ENCODE data around the gene NDUFB8. TPM values are rescaled to one million over a fixed set of nuclear protein-coding genes. Genes with fewer than 3 reads are reported as not detected.

Gene NDUFB8
- total and polyA plus RNA-seq, 5 donors from 2014 or later = 183 to 714 (median 619) TPM

- Mint-ChIP-seq H3K27ac (peak overlapping the region in 1 of 3 donors; percentile 60), H3K36me3 (peaks cover 44% of the 10 kb centered on the region)
These were observed 43.7 kb downstream of the NDUFB8 start for GRCh38 chr10:100485801-100486495.

DNA sequence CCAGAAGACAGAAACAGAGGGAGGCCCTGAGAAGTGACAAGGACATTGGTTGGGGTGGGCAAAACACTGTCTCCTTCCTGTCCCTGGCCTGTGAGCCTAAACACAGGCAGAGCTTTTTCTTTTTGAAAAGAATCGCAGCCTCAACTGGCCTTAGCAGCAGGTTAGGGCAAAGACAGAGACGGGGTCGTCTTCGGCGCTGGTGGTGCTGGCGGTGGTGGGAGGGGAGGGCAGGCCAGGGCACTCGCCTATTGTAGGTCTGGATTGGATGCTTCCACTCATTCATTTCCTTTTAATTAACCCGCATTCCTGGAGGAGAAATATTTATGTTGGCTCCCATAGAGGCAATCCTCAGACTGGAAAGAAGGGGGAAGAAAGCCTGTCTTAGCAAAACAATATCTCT lies 44.3 kb downstream of the NDUFB8 start:
- DNase-seq = no peak
- Histone ChIP-seq H3K36me3 (ENCODE audit: control insufficient read depth, insufficient read depth, low read length) (peaks cover 40% of the 10 kb centered on the region), H3K27ac (ENCODE audit: insufficient read depth, low read length, poor library complexity, severe bottlenecking) (no peak overlapping the region), H3K27me3 (ENCODE audit: control insufficient read depth, insufficient read depth, low read length) (peaks cover 6% of the 10 kb centered on the region), H3K4me1 (ENCODE audit: control insufficient read depth, insufficient read depth, low read length, poor library complexity, severe bottlenecking) (peaks cover 19% of the 10 kb centered on the region), H3K4me3 (ENCODE audit: low read depth, low read length) (no peak overlapping the region), H3K9me3 (ENCODE audit: control insufficient read depth in 2 of 2, low read length in 2 of 2) (no peaks in the 10 kb centered on the region)
- Mint-ChIP-seq H3K36me3 (peaks cover 39% of the 10 kb centered on the region), H3K9me3 (peaks cover 0 to 1% (median 0%) of the 10 kb centered on the region in 7 donors), H3K27me3 (peaks cover 14% of the 10 kb centered on the region), H3K4me3 (peak overlapping the region in 1 of 4 donors; percentile 58), H3K27ac (peak overlapping the region in 2 of 3 donors; percentile 20 to 60), H3K4me1 (peaks cover 0 to 25% (median 8%) of the 10 kb centered on the region in 4 donors)
- no peak for ATAC-seq (ENCODE audit: low read depth in 2 of 2)

More at GRCh38 chr10:100485801-100486495, 43.7 kb downstream of the NDUFB8 start:
- H3K9me3 ChIP-seq (ENCODE audit: control insufficient read depth in 2 of 2, low read length in 2 of 2) = no peaks in the 10 kb centered on the region
- DNase-seq = no peak
- ATAC-seq (ENCODE audit: low read depth in 2 of 2) = no peak
- Mint-ChIP-seq H3K9me3 (peaks cover 0 to 1% (median 0%) of the 10 kb centered on the region in 7 donors), H3K4me3 (peak overlapping the region in 1 of 4 donors; percentile 58), H3K27me3 (peaks cover 9% of the 10 kb centered on the region), H3K4me1 (peaks cover 0 to 25% (median 8%) of the 10 kb centered on the region in 4 donors)
- H3K4me1 ChIP-seq (ENCODE audit: control insufficient read depth, insufficient read depth, low read length, poor library complexity, severe bottlenecking) = peaks cover 19% of the 10 kb centered on the region
- H3K27me3 ChIP-seq (ENCODE audit: control insufficient read depth, insufficient read depth, low read length) = peaks cover 2% of the 10 kb centered on the region
- peaks cover 44% of the 10 kb centered on the region for H3K36me3 ChIP-seq (ENCODE audit: control insufficient read depth, insufficient read depth, low read length)
- no peak overlapping the region for H3K27ac ChIP-seq (ENCODE audit: insufficient read depth, low read length, poor library complexity, severe bottlenecking)
- H3K4me3 ChIP-seq (ENCODE audit: low read depth, low read length) = no peak overlapping the region

DNA sequence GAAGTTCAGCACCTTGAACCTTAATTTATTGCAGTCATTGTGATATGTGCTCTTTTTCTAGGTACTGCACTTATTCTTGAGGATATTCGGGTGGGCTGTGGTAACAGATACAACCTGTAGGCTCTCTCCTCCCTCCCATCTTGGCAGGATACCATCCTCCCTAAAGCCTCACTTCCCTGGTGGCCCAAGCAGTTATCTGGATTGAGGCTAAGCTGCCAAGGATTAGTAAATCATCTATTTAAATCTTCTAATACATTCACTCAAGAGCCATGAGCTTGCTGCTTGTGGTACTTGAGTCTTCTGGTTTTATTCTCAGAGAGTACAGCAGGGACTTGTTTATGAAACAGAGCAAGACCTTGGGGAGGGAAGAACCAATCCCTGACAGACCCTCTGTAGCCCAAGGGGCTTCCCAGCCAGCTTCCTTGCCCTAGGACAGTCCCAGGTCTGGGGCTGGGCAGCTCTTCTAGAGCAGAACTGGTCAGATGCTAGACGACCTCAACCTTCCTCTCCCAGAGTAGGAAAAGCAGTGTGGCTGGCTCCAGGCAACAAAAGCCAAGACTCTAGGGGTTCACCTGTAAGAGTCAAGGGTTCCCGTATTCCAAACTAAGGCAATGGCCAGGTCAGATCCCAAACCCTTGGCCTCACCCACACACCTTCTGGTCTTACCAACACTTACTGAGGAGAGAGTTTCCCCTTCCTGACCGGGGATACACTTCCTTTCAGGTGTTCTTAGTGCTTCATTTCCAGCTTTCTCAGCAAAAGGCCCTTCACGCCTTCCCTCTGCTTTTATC lies 45.6 kb downstream of the NDUFB8 start:
- Histone ChIP-seq H3K36me3 (ENCODE audit: control insufficient read depth, insufficient read depth, low read length) (peaks cover 28% of the 10 kb centered on the region), H3K4me3 (ENCODE audit: low read depth, low read length) (no peak overlapping the region), H3K27ac (ENCODE audit: insufficient read depth, low read length, poor library complexity, severe bottlenecking) (no peak overlapping the region), H3K27me3 (ENCODE audit: control insufficient read depth, insufficient read depth, low read length) (peaks cover 16% of the 10 kb centered on the region), H3K9me3 (ENCODE audit: control insufficient read depth in 2 of 2, low read length in 2 of 2) (no peaks in the 10 kb centered on the region), H3K4me1 (ENCODE audit: control insufficient read depth, insufficient read depth, low read length, poor library complexity, severe bottlenecking) (peaks cover 19% of the 10 kb centered on the region)
- H3K4me1 Mint-ChIP-seq = peaks cover 0 to 25% (median 8%) of the 10 kb centered on the region in 4 donors
- peaks cover 30% of the 10 kb centered on the region for H3K36me3 Mint-ChIP-seq
- H3K9me3 Mint-ChIP-seq = peaks cover 0 to 3% (median 0%) of the 10 kb centered on the region in 7 donors
- H3K4me3 Mint-ChIP-seq = peak overlapping the region; percentile 23 to 83 (median 60)
- peak overlapping the region in 2 of 3 donors; percentile 23 to 38 for H3K27ac Mint-ChIP-seq
- ATAC-seq (ENCODE audit: low read depth in 2 of 2) = no peak
- peaks cover 27% of the 10 kb centered on the region for H3K27me3 Mint-ChIP-seq
- no peak for DNase-seq

DNA sequence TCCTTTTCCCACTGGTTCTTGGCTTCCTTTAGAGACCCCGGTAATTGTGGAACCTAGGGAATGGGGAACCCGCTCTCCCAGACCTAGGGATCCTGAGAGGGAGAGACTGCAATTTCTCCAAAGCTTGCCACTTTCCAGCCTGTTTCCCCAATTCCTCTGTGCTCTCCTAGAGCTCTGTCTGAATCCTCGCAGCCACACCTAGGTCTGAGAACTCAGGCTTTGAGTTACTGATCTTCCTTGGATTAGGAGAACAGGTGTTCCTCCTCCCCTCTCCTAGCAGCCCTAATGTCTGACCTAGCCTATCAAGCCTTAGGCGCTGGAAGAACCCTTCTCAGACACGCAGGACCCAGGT lies 46.9 kb downstream of the NDUFB8 start:
- Mint-ChIP-seq H3K4me3 (peak overlapping the region; percentile 23 to 87 (median 82)), H3K9me3 (peaks cover 0 to 3% (median 0%) of the 10 kb centered on the region in 7 donors), H3K4me1 (peaks cover 0 to 25% (median 8%) of the 10 kb centered on the region in 4 donors), H3K27ac (peak overlapping the region in 1 of 3 donors; percentile 80), H3K36me3 (peaks cover 23% of the 10 kb centered on the region), H3K27me3 (peaks cover 38% of the 10 kb centered on the region)
- ATAC-seq (ENCODE audit: low read depth in 2 of 2) (no peak), DNase-seq (no peak)
- Histone ChIP-seq H3K9me3 (ENCODE audit: control insufficient read depth in 2 of 2, low read length in 2 of 2) (no peaks in the 10 kb centered on the region), H3K4me3 (ENCODE audit: low read depth, low read length) (no peak overlapping the region), H3K4me1 (ENCODE audit: control insufficient read depth, insufficient read depth, low read length, poor library complexity, severe bottlenecking) (peaks cover 19% of the 10 kb centered on the region), H3K27ac (ENCODE audit: insufficient read depth, low read length, poor library complexity, severe bottlenecking) (no peak overlapping the region), H3K36me3 (ENCODE audit: control insufficient read depth, insufficient read depth, low read length) (peaks cover 19% of the 10 kb centered on the region), H3K27me3 (ENCODE audit: control insufficient read depth, insufficient read depth, low read length) (peaks cover 21% of the 10 kb centered on the region)

DNA sequence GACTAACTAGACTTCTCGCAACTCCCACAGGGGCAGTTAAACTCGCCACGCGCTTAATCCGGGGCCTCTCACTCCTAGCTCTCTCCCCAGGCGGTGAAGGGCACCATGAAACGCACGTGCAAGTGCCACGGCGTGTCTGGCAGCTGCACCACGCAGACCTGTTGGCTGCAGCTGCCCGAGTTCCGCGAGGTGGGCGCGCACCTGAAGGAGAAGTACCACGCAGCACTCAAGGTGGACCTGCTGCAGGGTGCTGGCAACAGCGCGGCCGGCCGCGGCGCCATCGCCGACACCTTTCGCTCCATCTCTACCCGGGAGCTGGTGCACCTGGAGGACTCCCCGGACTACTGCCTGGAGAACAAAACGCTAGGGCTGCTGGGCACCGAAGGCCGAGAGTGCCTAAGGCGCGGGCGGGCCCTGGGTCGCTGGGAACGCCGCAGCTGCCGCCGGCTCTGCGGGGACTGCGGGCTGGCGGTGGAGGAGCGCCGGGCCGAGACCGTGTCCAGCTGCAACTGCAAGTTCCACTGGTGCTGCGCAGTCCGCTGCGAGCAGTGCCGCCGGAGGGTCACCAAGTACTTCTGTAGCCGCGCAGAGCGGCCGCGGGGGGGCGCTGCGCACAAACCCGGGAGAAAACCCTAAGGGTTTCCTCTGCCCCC lies 47.4 kb downstream of the NDUFB8 start:
- H3K27ac ChIP-seq (ENCODE audit: insufficient read depth, low read length, poor library complexity, severe bottlenecking) = no peak overlapping the region
- peak; percentile 56 to 60 for ATAC-seq (ENCODE audit: low read depth in 2 of 2)
- H3K4me3 Mint-ChIP-seq = peak overlapping the region; percentile 23 to 87 (median 82)
- peak overlapping the region in 1 of 3 donors; percentile 80 for H3K27ac Mint-ChIP-seq
- peaks cover 20% of the 10 kb centered on the region for H3K36me3 Mint-ChIP-seq
- H3K9me3 ChIP-seq (ENCODE audit: control insufficient read depth in 2 of 2, low read length in 2 of 2) = no peaks in the 10 kb centered on the region
- H3K9me3 Mint-ChIP-seq = peaks cover 0 to 3% (median 0%) of the 10 kb centered on the region in 7 donors
- peak; percentile 38 to 86 (median 73) for DNase-seq
- peaks cover 21% of the 10 kb centered on the region for H3K27me3 ChIP-seq (ENCODE audit: control insufficient read depth, insufficient read depth, low read length)
- H3K4me1 ChIP-seq (ENCODE audit: control insufficient read depth, insufficient read depth, low read length, poor library complexity, severe bottlenecking) = peaks cover 19% of the 10 kb centered on the region
- peaks cover 14% of the 10 kb centered on the region for H3K36me3 ChIP-seq (ENCODE audit: control insufficient read depth, insufficient read depth, low read length)
- peak overlapping the region; percentile 77 for H3K4me3 ChIP-seq (ENCODE audit: low read depth, low read length)
- peaks cover 0 to 25% (median 8%) of the 10 kb centered on the region in 4 donors for H3K4me1 Mint-ChIP-seq
- H3K27me3 Mint-ChIP-seq = peaks cover 38% of the 10 kb centered on the region

DNA sequence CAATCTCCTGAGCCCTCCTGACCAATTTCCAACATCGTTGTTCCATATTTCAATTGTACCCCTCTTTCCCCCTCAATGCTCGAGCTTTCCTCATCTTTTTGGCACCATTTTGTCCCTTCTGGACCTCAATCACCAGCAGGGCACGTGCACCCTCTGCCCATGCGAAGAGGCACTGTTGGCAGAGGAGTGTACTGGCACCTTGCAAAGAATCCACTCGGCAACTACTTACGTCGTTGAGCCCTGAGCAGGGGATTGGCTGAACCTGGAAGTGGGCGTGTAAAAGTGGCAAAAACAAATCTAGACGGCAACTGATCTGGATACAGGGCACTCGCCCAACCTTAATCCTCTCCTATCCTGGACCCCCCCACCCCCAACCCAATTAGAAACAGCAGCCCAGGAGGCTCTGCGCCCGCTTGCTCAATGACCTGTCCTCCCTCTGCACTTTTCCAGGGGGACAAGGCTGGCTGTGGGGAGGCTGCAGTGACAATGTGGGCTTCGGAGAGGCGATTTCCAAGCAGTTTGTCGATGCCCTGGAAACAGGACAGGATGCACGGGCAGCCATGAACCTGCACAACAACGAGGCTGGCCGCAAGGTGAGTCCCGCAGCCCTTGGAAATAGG lies 48.1 kb downstream of the NDUFB8 start:
- H3K27me3 ChIP-seq (ENCODE audit: control insufficient read depth, insufficient read depth, low read length) = peaks cover 21% of the 10 kb centered on the region
- H3K4me3 ChIP-seq (ENCODE audit: low read depth, low read length) = peak overlapping the region; percentile 77
- H3K9me3 Mint-ChIP-seq = peaks cover 0 to 3% (median 0%) of the 10 kb centered on the region in 7 donors

DNA sequence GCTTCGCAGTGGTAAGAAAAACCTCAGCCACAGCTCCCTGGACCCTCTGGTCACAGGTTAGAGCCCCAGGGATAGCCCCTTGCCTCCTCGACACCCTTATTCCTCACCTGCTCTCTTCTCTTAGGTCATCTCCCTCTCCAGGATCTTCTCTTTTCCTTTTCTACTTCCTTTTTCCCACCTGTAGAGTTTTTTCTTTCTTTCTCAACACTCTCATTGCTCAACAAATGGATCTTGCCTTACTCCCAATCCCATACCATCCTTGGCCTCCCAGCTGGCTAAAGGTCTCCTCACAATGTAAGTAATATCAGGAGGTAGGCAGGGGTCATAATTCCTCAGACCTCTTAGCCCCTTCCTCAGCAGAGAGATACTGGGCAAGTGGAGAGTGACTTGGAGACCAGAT lies 49.7 kb downstream of the NDUFB8 start:
- Mint-ChIP-seq H3K27ac (no peak overlapping the region), H3K27me3 (peaks cover 38% of the 10 kb centered on the region)

More for the DNA sequence above, 48.1 kb downstream of the NDUFB8 start:
- peaks cover 19% of the 10 kb centered on the region for H3K4me1 ChIP-seq (ENCODE audit: control insufficient read depth, insufficient read depth, low read length, poor library complexity, severe bottlenecking)
- ATAC-seq (ENCODE audit: low read depth in 2 of 2) (peak; percentile 94 to 96), DNase-seq (peak; percentile 84 to 94 (median 91))
- Mint-ChIP-seq H3K4me1 (peaks cover 0 to 25% (median 8%) of the 10 kb centered on the region in 4 donors), H3K4me3 (peak overlapping the region; percentile 23 to 87 (median 82)), H3K36me3 (peaks cover 12% of the 10 kb centered on the region), H3K27me3 (peaks cover 38% of the 10 kb centered on the region), H3K27ac (peak overlapping the region; percentile 9 to 80 (median 80))
- no peak overlapping the region for H3K27ac ChIP-seq (ENCODE audit: insufficient read depth, low read length, poor library complexity, severe bottlenecking)
- no peaks in the 10 kb centered on the region for H3K9me3 ChIP-seq (ENCODE audit: control insufficient read depth in 2 of 2, low read length in 2 of 2)
- H3K36me3 ChIP-seq (ENCODE audit: control insufficient read depth, insufficient read depth, low read length) = peaks cover 7% of the 10 kb centered on the region

More for the DNA sequence above, 49.7 kb downstream of the NDUFB8 start:
- Histone ChIP-seq H3K4me1 (ENCODE audit: control insufficient read depth, insufficient read depth, low read length, poor library complexity, severe bottlenecking) (peaks cover 19% of the 10 kb centered on the region), H3K9me3 (ENCODE audit: control insufficient read depth in 2 of 2, low read length in 2 of 2) (no peaks in the 10 kb centered on the region), H3K27me3 (ENCODE audit: control insufficient read depth, insufficient read depth, low read length) (peaks cover 21% of the 10 kb centered on the region), H3K4me3 (ENCODE audit: low read depth, low read length) (no peak overlapping the region), H3K27ac (ENCODE audit: insufficient read depth, low read length, poor library complexity, severe bottlenecking) (no peak overlapping the region), H3K36me3 (ENCODE audit: control insufficient read depth, insufficient read depth, low read length) (peaks cover 2% of the 10 kb centered on the region)
- Mint-ChIP-seq H3K9me3 (peaks cover 0 to 3% (median 0%) of the 10 kb centered on the region in 7 donors), H3K4me1 (peaks cover 0 to 25% (median 8%) of the 10 kb centered on the region in 4 donors), H3K36me3 (peaks cover 5% of the 10 kb centered on the region), H3K4me3 (peak overlapping the region in 1 of 4 donors; percentile 2)
- no peak for ATAC-seq (ENCODE audit: low read depth in 2 of 2)
- no peak for DNase-seq

Measured in CD4-positive, CD25-positive, alpha-beta regulatory T cell (primary cell).